Right atrium auricular region (tissue), 2 donors: Measurements from ENCODE around the gene SCYL1. TPM values are rescaled to one million over a fixed set of nuclear protein-coding genes. Genes with fewer than 3 reads are reported as not detected.

ENCODE experiments used
- DNase-seq: peaks from one replicate; pipeline ENCODE4 v3.0.0-alpha.2; 2019; ENCODE audit warnings: low spot score
- H3K27ac ChIP-seq, 2 donors: fragments of 200-600 bp; sonication (generic); 1 replicate in 1 of 2; 2 replicates in 1 of 2; pipeline ENCODE4 v1.5.1; 2016 to 2019
- H3K27me3 ChIP-seq, 2 donors: fragments of 200-600 bp; sonication (generic); one replicate each; pipeline versions ENCODE4 v1.5.1 to v1.6.0; 2017 to 2019
- H3K36me3 ChIP-seq: fragments of 200-600 bp; sonication (generic); one replicate; pipeline ENCODE4 v1.5.1; 2016
- H3K4me1 ChIP-seq, 2 donors: fragments of 200-600 bp; sonication (generic); one replicate each; pipeline versions ENCODE4 v1.5.1 to v1.6.0; 2017 to 2019
- H3K4me3 ChIP-seq, 2 donors: fragments of 200-600 bp; sonication (generic); 1 replicate in 1 of 2; 2 replicates in 1 of 2; pipeline ENCODE4 v1.5.1; 2017 to 2019; ENCODE audit warnings: mild to moderate bottlenecking in 1 of 2, moderate library complexity in 1 of 2
- H3K9me3 ChIP-seq, 2 donors: fragments of 200-600 bp; sonication (generic); one replicate each; pipeline ENCODE4 v1.5.1; 2019
- CTCF ChIP-seq, 2 donors: fragments of 200-600 bp; sonication (generic); IDR thresholded peaks; one replicate each; pipeline ENCODE4 v1.5.1; 2019; ENCODE audit warnings: antibody characterized with exemption in 2 of 2
- total RNA-seq, 2 donors: library from RNA; depleted of rRNA; stranded (reverse); fragments of >200 nt; gene quantifications; one replicate each; pipeline ENCODE4 v1.1.0, GENCODE V29; 2016

Gene SCYL1
- total RNA-seq = 10 to 100 TPM; 71.8 to 89.7 TPM

GRCh38 chr11:65524741-65525545 lies at the start of gene SCYL1:
SCYL1 (plus strand) TSS chr11:65525083; CDS start chr11:65525154, 71 bp downstream.
- TF ChIP-seq CTCF (IDR thresholded peaks at IDR 0.05) = no peak
- peaks cover 22% of the 10 kb centered on the region for H3K36me3 ChIP-seq
- no peaks in the 10 kb centered on the region for H3K9me3 ChIP-seq
- H3K4me1 ChIP-seq = peaks cover 0 to 30% of the 10 kb centered on the region in 2 donors
- DNase-seq = peak; percentile 79
- no peaks in the 10 kb centered on the region for H3K27me3 ChIP-seq
- H3K27ac ChIP-seq = peak within 1 kb of the TSS; percentile 94
- H3K4me3 ChIP-seq = peak within 1 kb of the TSS; percentile 100

- Histone ChIP-seq H3K27ac (peak overlapping the region; percentile 99), H3K4me1 (peaks cover 0 to 68% of the 10 kb centered on the region in 2 donors), H3K9me3 (no peaks in the 10 kb centered on the region), H3K27me3 (no peaks in the 10 kb centered on the region), H3K36me3 (no peaks in the 10 kb centered on the region), H3K4me3 (peak overlapping the region; percentile 70 to 76)
- no peak for TF ChIP-seq CTCF (IDR thresholded peaks at IDR 0.05)
- DNase-seq = no peak
Observed at GRCh38 chr11:65476632-65477148, 48.2 kb upstream of the SCYL1 start.

GRCh38 chr11:65477149-65477965 lies 47.5 kb upstream of the SCYL1 start:
- H3K4me1 ChIP-seq = peaks cover 0 to 70% of the 10 kb centered on the region in 2 donors
- peak overlapping the region; percentile 99 for H3K27ac ChIP-seq
- H3K27me3 ChIP-seq = no peaks in the 10 kb centered on the region
- peak overlapping the region; percentile 70 to 76 for H3K4me3 ChIP-seq
- peak; percentile 98 for DNase-seq
- no peaks in the 10 kb centered on the region for H3K36me3 ChIP-seq
- TF ChIP-seq CTCF (IDR thresholded peaks at IDR 0.05) = no peak
- H3K9me3 ChIP-seq = no peaks in the 10 kb centered on the region

- H3K4me3 ChIP-seq = peak overlapping the region; percentile 18 to 76
- TF ChIP-seq CTCF (IDR thresholded peaks at IDR 0.05) = no peak
- H3K27me3 ChIP-seq = no peaks in the 10 kb centered on the region
- DNase-seq = no peak
- H3K27ac ChIP-seq = peak overlapping the region; percentile 99
- H3K4me1 ChIP-seq = peaks cover 0 to 62% of the 10 kb centered on the region in 2 donors
- no peaks in the 10 kb centered on the region for H3K36me3 ChIP-seq
- no peaks in the 10 kb centered on the region for H3K9me3 ChIP-seq
Observed at GRCh38 chr11:65478388-65479183, 46.3 kb upstream of the SCYL1 start.
